HuH-7 (cell line): ENCODE measurements around the gene ZBTB22.
"Not testable (repeated sequence)": the region's sequence is repeated elsewhere in the genome, so short reads cannot be mapped to it uniquely, and the experiment has no call there.

Source experiments
- DNase-seq: peaks from one replicate; pipeline ENCODE4 v3.0.0; 2011; ENCODE audit warnings: low spot score

ZBTB22 gene, protein sequence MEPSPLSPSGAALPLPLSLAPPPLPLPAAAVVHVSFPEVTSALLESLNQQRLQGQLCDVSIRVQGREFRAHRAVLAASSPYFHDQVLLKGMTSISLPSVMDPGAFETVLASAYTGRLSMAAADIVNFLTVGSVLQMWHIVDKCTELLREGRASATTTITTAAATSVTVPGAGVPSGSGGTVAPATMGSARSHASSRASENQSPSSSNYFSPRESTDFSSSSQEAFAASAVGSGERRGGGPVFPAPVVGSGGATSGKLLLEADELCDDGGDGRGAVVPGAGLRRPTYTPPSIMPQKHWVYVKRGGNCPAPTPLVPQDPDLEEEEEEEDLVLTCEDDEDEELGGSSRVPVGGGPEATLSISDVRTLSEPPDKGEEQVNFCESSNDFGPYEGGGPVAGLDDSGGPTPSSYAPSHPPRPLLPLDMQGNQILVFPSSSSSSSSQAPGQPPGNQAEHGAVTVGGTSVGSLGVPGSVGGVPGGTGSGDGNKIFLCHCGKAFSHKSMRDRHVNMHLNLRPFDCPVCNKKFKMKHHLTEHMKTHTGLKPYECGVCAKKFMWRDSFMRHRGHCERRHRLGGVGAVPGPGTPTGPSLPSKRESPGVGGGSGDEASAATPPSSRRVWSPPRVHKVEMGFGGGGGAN

DNA sequence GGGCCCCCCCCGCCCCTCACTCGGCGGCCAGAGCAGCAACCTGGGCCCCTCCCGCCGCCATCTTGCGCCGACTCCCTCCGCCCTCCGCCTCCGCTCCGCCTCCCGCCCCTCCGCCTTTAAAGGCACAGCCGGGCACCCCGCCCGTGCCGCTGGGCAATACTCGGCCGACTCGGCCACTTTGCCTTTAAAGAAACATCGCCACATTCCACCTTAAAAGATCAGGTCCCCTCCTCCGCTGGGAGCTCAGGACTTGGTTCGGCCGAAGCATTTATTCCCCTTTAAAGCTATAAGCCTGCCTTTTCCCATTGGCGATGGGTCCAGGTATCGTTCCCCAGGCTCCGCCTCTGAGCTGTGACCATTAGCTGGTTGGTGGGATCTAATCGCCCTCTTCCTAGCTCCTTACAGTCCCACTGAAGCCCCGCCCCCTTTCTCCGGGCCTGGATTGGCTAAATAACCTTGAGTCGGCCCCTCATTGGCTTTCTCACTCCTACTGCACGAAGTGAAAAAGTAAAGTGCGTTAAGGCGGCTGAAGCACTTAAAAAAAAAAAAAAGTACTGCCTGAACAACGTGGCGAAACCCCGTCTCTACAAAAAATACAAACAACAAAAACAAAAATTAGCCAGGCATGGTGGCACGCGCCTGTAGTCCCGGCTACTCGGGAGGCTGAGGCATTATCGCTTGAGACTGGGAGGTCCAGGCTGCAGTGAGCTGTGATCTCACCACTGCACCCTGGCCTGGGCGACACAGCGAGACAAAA, at the start of gene ZBTB22:
Gene ZBTB22, minus strand, starts transcription at position 76 of the 757 bp plus-strand sequence. CDS start 828 bp downstream, outside the sequence.
- peak; percentile 88 for DNase-seq

DNA sequence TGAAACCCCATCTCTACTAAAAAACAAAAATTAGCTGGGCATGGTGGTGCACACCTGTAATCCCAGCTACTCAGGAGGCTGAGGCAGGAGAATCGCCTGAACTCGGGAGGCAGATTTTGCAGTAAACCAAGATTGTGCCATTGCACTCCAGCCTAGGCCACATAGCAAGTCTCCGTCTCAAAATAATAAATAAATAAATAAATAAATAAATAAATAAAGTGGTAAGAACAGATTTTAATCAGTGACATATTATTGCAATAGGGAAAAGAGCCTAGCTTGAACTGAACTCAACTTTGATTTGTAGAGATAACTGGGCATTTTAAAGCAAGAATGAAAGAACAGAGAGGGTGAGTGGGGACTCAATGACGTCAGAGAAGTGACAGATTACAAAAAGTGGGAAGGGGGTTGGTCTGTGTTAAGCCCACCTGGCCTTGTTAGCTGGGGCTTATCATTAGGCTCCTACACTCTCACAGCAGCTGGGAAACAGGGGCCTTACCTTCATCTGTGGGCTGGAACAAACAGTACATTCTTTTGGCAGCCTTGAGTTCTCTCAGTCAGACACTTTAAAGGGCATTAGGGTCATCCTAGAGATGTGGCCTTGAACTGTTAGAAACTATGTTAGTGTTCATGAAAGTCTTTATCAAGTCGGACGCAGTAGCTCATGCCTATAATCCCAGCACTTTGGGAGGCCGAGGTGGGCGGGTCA, 49.6 kb upstream of the ZBTB22 start:
- no peak for DNase-seq

DNA sequence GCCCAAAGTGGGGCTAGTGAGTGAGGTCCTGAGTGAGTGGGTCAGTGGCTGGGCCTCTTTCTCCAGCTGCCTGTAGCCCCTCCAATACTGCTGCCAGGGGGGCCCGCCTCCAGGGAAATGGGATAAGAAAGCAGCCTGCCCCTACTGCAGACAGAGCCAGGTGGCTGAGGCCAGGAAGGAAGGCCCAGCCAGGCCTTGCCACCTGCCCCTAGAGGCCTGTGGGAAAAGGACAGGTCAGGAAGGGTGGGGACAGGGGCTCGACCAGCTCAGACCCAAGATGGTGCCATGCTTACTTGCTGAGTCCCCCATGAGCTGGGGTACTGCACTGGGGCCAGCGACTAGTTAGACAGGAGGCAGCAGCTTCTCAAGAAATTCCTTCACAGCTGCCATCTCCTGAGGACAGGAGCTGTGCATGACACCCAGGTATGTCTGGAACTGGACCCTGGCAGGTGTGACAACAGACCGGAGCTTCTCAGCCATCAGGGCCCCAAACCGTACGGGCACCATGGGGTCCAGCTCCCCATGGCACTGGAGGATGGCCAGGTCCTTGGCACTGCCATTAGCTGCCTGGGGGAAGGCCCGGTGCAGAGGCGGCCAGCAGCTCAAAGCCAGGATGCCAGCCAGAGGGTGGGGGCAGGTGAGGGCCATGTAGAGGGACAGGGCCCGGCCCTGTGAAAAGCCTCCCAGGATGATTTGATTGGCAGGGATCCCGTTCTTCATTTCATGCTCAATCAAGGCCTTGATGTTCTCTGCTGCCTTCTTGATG, 47.8 kb upstream of the ZBTB22 start:
- not testable (repeated sequence) for DNase-seq

DNA sequence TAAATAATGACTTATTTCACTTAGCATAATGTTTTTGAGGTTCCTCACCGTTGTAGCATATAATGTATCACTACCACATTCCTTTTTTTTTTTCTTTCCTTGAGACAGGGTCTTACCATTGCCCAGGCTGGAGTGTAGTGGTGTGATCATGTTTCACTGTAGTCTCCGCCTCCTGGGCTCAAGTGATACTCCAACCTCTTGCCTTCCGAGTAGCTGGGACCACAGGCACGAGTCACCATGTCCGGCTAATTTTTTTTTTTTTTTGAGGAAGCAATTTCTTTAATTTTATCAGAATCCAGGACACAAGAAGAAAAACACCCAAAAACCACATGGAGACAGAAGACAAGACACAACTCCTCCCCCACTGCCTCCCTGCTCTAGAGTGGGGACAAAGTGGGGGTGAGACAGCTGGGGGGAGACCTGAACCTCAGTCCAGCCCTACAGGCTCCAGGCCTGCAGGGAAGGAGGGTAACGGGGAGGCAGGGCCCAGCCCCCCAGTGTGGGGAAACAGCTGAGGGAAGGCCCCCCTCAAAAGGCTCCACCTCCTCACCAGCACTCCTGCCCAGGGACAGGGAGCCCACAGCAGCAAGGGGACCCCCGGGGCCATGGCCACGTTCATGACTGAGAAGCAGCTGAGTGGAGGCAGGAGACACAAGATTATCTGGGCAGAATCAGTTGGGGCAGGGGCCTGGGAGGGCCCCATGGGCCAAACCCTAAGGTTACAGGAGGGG, 47.1 kb upstream of the ZBTB22 start:
- not testable (repeated sequence) for DNase-seq

DNA sequence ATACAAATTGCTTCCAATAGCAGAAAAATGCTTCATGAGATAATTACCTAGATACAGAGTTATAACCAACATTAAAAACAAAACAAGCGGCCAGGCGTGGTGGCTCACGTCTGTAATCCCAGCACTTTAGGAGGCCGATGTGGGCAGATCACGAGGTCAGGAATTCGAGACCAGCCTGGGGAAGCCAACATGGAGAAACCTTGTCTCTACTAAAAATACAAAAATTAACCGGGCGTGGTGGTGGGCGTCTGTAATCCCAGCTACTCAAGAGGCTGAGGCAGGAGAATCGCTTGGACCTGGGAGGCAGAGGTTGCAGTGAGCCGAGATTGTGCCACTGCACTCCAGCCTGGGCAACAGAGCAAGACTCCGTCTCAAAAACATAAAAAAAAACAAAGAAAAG, 45.9 kb upstream of the ZBTB22 start:
- DNase-seq = not testable (repeated sequence)

DNA sequence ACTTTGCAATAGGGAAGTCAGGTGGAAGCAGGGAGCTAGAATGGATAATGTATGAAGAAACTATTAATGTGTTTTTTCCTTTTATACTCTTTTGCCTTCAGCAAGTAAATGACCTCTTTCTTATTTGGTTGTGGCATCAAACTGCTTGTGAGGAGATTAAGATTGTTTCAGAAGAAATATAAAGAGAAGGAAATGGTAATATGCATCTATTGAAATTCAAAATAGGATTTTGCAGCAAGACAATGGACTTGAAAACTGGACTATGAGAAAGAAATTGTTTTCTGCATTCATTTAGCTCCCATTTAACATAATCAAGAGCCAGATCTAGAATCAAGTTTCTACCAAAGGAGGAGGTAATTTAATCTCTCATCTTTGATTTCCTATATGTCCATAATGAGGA, 41.8 kb upstream of the ZBTB22 start:
- DNase-seq = no peak

DNA sequence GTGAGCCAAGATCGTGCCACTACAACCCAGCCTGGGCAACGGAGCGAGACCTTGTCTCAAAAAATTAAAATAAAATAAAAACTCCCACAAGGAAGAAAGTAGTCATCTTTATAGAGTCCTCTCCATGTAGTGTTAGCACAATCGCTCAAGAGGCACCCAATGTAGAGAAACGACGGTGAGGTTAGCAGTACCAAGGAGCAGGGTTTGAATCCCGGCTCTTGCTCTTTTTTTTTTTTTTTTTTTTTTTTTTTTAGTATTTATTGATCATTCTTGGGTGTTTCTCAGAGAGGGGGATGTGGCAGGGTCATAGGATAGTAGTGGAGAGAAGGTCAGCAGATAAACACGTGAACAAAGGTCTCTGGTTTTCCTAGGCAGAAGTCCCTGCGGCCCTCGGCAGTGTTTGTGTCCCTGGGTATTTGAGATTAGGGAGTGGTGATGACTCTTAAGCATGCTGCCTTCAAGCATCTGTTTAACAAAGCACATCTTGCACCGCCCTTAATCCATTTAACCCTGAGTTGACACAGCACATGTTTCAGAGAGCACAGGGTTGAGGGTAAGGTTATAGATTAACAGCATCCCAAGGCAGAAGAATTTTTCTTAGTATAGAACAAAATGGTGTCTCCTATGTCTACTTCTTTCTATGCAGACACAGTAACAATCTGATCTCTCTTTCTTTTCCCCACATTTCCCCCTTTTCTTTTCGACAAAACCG, 39.8 kb upstream of the ZBTB22 start:
- not testable (repeated sequence) for DNase-seq

DNA sequence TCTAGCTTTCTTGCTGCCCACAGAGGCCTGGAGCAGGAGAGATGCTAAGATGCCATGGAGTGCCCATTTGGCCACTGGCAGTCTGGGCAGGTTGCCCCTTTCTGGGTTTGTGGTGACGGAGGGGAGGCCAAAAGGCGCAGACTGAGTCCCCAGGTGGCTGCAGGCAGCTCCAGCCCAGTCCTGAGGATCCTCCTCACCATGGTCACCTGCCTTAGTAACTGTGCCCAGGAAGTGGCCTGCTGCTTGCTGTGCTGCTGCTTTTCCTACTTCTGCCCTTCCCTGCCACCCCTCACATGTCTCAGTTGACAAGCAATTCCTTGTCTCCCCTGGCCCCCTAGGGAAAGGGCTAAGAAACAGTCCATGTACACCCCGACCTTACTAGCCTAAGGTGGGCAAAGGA, 38.8 kb upstream of the ZBTB22 start:
- no peak for DNase-seq

DNA sequence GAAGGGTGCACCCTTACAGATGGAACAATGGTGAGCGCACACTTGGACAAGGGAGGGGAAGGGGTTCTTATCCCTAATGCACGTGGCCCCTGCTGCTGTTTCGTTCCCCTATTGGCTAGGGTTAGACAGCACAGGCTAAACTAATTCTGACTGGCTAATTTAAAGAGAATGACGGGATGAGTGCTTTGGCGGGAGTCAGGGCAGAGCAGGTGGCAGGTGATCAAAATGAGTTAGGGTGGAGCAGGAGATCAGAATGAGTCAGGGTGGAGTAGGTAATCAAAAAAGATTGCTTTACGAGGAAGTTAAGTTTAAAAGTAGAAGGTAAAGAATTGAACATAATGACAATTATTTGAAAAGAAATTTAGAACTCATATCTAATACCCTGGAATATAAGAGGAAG, 38.3 kb upstream of the ZBTB22 start:
- DNase-seq = not testable (repeated sequence)

DNA sequence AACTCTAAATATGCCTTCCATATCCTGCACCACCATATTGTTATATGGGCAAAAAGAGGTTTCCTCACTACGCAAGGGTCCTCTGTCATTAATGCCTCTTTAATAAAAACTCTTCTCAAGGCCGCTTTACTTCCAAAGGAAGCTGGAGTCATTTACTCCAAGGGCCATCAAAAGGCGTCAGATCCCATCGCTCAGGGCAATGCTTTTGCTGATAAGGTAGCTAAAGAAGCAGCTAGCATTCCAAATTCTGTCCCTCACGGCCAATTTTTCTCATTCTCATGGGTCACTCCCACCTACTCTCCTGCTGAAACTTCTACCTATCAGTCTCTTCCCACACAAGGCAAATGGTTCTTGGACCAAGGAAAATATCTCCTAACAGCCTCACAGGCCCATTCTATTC, 30.3 kb upstream of the ZBTB22 start:
- DNase-seq = no peak

DNA sequence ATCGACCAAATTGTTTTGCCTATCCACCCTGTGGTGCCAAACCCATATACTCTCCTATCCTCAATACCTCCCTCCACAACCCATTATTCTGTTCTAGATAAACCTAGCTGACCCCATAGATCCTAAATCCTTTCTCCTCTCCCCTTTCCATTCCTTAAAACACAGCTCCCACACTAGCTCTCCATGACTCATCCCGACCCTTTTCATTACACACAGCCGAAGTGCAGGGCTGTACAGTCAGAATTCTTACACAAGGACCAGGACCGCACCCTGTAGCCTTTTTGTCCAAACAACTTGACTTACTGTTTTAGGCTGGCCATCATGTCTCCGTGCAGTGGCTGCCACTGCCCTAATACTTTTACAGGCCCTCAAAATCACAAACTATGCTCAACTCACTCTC, 29.4 kb upstream of the ZBTB22 start:
- DNase-seq = not testable (repeated sequence)

DNA sequence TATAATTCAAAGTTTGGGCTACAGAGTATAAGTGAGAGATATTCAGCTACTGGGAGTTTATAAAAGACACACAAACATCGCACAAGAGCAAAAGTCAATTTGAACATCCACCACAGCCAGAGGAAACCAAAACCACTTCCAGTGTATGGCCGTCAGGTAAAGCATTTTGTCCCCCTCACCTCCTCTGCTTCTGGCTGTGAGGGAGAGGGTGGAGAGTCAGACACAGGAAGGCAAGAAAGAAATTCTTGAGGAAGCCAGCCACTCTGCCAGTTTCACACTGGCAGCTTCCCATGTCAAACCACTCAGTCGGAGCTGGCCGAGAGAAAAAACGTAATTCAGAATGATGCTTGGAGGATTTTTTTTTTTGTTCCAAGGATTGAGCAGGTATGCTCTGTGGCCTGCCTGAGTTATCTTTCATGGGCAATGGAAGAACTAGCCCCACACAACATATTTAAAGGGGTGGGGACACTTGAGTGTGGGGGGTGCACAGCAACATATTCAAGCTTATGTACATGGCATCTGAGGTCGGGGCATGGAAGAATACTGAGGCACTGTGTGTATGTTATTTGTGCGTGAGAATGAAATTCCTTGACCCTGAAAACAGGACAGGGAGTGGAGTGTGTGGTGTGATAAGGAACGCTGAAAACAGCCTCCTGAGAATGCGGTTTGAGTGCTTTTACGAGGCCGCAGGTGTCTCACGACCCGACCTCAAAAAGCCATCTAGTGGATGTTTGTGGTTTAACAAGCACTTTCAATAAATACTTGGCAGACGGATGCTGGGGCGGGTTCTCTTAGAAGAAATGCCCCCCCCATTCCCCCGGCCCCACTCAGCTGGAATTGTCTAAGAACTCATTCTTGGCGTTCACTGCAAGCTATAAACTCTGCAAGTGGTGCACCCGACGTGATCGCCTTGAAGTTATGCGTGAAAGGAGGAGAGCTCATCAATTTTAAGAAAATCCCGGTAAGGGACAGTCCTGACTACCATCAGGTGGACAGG, 27.5 kb upstream of the ZBTB22 start:
- peak; percentile 25 for DNase-seq

DNA sequence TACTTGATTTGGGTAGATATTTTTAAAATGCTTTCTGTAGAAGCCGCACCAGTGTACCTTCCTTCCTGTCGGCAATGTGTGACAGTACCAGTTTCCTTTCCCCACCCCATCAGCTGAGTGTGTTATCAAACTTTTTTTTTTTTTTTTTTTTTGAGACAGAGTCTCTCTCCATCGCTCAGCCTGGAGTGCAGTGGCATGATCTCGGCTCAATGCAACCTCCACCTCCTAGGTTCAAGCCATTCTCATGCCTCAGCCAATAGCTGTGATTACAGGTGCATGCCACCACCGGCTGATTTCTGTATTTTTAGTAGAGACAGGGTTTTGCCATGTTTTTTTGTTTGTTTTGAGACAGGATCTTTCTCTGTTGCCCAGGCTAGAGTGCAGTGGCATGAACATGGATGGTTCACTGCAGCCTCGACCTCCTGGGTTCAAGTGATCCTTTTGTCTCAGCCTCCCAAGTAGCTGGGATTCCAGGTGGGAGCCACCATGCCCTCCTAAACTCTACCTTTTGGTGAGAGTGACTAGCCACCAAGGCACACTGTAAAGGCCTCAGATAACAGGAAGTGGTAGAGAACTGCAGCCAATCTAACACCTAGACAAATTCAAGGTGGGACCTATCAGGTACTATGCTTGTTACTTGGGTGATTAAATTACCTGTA, 26.5 kb upstream of the ZBTB22 start:
- no peak for DNase-seq

DNA sequence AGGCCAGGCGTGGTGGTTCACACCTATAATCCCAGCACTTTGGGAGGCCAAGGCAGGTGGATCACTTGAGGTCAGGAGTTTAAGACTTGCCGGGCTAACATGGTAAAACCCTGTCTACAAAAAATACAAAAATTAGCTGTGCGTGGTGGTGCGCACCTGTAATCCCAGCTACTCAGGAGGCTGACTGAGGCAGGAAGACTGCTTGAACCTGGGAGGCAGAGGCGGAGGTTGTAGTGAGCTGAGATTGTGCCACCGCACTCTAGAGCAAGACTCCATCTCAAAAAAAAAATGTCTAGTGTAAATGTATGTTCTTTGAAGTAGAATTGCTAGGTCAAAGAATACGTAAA, 26.0 kb upstream of the ZBTB22 start:
- DNase-seq = not testable (repeated sequence)

DNA sequence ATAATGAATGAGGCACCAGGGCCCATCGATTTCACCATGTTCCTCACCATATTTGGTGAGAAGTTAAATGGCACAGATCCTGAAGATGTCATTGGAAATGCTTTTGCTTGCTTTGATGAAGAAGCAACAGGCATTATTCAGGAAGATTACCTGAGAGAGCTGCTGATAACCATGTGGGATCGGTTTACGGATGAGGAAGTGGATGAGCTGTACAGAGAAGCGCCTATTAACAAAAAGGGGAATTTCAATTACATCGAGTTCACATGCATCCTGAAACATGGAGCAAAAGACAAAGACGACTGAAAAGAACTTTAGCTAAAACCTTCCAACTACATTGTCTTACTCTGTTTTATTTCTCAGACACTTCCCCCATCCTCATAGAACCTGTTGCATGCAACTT, 21.6 kb upstream of the ZBTB22 start:
- no peak for DNase-seq

DNA sequence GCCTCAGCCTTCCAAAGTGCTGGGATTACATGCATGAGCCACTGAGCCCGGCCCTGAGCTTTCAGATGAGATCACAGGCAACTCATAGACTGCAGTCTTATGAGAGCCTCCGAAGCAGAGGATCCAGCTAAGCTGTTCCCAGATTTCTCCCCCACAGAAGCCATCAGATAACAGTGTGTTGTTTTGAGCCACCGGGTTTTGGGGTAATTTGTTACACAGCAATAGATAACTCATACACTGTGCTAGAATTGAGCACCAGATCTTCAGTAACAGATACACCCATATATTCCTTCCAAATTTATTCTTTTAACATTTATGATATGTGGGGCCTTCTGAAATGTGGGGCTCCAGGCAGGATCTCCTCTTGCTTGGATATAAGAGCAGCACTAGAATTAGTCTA, 19.0 kb upstream of the ZBTB22 start:
- no peak for DNase-seq

DNA sequence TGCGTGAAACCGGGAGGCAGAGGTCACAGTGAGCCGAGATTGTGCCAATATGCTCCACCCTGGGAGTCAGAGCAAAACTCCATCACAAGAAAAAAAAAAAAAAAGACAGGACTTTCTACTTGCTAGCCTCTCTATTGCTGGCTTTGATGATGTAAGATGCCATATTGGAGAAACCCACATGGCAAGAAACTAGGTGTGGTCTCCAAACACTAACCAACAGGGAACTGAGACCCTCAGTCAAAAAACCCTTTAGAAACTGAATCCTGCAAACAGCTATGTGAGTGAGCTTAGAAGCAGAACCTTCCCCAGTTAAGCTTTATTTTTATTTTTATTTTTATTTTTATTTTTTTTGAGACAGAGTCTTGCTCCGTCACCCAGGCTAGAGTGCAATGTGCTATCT, 18.4 kb upstream of the ZBTB22 start:
- DNase-seq = no peak

DNA sequence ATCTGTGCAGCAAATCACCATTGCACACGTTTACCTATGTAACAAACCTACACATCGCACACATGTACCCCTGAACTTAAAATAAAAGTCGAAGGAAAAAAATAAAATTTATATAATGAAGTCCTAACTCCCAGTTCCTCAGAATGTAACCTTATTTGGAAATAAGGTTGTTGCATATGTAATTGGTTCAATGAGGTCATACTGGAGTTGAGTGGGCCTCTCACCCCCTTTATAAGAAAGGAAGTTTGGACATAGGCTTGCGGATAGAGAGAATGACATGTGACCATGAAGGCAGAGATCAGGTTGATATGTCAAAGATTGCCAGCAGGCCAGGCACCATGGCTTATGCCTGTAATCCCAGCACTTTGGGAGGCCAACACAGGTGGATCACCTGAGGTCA, 16.1 kb upstream of the ZBTB22 start:
- no peak for DNase-seq
